NCI-H774 (cell line): ENCODE results near the gene INTS7.
A peak's percentile ranks its signal among the peaks of the same experiment; 100 is the strongest.

Experiments
- DNase-seq: peaks from one replicate; lab custom pipeline; 2025; lab: John Stamatoyannopoulos, UW

Gene INTS7, protein sequence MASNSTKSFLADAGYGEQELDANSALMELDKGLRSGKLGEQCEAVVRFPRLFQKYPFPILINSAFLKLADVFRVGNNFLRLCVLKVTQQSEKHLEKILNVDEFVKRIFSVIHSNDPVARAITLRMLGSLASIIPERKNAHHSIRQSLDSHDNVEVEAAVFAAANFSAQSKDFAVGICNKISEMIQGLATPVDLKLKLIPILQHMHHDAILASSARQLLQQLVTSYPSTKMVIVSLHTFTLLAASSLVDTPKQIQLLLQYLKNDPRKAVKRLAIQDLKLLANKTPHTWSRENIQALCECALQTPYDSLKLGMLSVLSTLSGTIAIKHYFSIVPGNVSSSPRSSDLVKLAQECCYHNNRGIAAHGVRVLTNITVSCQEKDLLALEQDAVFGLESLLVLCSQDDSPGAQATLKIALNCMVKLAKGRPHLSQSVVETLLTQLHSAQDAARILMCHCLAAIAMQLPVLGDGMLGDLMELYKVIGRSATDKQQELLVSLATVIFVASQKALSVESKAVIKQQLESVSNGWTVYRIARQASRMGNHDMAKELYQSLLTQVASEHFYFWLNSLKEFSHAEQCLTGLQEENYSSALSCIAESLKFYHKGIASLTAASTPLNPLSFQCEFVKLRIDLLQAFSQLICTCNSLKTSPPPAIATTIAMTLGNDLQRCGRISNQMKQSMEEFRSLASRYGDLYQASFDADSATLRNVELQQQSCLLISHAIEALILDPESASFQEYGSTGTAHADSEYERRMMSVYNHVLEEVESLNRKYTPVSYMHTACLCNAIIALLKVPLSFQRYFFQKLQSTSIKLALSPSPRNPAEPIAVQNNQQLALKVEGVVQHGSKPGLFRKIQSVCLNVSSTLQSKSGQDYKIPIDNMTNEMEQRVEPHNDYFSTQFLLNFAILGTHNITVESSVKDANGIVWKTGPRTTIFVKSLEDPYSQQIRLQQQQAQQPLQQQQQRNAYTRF

DNA sequence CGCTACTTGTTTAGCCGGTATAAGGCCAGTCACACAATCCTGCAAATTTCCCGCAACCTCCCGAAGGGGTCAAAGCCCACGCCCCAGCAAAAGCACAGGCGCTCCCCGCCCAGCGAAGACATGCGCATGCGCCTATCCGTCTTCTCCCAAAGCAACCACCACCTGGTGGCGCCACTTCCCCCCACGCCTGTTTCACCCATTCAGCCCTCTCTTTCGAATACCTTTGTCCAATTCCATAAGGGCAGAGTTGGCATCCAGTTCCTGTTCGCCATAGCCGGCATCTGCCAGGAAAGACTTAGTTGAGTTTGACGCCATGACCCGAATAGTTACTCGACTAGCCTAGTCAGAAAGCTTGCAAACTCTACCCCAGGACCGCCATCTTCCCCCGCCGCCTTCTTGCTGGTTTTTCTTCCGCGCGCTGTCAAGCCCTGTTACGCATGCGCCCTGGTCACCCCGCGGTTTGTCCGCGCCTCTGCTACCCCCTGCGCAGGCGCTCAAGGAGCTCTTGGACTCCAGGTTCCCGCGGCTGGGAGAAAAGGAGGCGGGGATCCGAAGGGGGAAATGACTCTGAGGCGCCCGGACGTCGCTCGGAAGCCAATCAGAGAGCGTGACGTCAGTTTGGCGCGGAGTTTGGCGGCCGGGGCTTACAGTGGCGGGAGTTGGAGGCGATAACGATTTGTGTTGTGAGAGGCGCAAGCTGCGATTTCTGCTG is at the start of gene INTS7, which contains the start of gene DTL:
INTS7 (minus strand) TSS at position 435 of the 712 bp plus-strand sequence; CDS start at position 315, 120 bp downstream.
DTL (plus strand) TSS at position 626 of the 712 bp plus-strand sequence. CDS start 143 bp downstream, outside the sequence.
- DNase-seq, result peak; percentile 100

DNA sequence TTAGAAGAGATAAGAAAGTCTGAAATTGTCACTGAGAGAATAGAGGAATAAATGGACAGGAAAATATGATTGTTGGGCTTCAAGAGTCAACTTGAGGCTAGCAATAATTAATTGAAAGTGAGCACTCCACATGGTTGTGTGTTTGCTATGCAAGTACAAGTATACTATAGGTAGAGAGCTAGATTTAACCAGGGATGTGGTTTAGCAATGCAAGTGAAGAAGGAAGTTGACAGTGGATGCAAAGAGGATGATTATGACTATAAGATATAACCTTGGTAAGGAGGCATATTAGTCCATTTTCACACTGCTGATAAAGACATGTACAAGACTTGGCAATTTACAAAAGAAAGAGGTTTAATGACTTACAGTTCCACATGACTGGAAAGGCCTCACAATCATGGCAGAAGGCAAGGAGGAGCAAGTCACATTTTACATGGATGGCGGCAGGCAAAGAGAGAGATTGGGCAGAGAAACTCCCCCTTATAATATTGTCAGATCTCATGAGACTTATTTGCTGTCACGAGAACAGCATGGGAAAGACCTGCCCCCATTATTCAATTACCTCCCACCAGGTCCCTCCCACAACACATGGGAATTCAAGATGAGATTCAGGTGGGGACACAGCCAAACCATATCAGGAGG is 47.5 kb upstream of the INTS7 start:
- DNase-seq, result no peak

DNA sequence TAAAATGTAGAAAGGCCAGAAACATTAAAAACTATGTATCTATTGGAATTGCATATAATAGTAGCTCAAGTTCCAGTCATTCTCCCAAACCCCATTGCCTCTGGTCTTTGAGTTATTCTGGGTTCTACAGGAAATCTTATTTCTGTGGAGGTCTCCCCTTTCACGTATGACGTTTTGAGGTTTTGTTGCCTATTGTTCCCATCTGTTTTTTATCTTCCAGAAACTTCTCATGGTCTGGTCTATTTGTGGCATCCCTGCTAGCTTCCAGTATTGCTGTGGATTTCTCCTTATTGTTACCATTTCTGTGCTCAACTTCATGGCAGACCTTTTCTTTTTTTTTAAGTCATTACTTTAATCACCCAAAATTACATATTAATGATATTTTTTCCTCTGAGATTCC is 43.5 kb upstream of the INTS7 start:
- DNase-seq, result no peak

- DNase-seq, result no peak
Measured at GRCh38 chr1:212077028-212077427, 41.7 kb upstream of the INTS7 start.

DNA sequence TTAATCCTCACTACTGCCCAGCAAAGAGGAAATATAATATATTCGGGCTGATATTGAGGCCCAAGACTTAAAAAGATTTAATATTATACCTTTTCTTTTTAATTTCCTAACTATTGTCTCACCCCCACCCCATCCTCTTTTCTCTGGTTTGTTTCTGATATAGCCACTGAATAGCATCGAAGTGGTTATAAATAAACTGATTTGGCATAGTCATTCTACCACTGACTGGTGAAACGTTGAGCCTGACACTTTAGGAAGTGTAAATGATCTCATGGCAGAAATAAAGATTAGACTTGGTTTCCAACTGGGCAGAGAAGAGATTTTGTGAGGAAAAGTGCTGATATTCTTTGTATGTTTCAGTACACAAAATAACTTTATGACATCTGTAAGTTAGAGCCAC is 39.5 kb upstream of the INTS7 start:
- no peak for DNase-seq

GRCh38 chr1:212074313-212074712 is 39.0 kb upstream of the INTS7 start:
- DNase-seq, result no peak

DNA sequence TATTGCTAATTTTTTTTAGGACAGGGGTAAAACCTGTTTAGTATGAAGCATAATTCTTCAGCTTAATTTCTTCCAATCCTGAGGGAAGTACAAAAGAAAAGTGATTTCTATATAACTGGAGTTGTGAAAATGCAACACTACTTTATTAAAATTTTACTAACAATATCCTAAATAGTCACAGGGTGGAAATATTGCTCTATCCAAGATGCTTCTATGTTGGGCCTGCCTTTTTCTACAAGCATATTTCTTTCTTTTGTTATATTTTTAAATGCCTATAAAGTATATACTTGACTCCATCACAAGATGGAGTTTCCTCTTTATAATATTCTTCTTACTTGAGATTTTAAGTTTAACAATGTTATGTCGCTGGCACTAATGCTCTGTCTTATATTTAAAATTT is 38.1 kb upstream of the INTS7 start:
- DNase-seq, result no peak

DNA sequence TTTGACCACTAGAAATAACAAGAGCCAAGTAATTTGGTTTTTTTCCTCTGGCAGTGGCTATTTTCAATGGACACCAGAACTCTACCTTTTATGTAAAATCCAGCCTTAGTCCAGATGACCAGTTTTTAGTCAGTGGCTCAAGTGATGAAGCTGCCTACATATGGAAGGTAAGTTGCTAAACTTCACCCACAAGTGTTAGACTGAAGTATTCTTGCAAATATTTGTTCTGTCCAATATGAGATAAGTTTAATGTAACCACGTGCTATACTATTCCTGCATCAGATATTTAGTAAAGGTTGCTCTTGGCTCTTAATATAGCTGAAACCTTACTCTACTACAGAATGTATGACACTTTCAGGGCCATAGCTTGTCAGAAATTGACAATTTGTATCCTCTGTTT is 36.7 kb upstream of the INTS7 start:
- DNase-seq, result no peak

DNA sequence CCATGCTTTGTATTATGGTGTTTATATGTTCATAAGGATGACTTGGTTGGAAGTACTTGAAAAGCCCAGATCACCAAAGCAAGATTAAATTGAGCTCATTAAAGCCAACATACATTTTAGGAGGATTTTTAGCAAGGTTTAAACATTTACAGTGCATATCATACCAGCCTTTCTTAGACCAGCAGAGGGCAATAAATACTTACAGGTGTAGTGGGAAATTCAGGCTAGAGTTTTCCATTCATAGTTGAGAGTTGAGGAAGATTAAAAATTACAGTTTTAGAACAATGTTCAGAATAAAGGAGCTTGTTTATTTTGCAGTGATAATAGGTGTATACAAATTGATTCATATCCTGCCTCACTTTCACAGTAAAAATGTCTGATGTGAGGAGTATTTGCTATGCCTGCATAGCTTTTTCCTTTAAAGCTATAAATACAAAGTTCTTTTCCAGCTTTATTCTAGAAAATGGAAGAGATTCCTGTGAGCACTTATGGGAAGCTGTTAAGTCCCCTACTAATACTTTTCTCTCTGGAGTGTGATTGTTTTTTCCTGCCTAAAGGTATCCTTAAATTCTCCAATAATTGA is 35.5 kb upstream of the INTS7 start:
- DNase-seq, result peak; percentile 20

GRCh38 chr1:212067787-212068186 is 32.4 kb upstream of the INTS7 start:
- no peak for DNase-seq

DNA sequence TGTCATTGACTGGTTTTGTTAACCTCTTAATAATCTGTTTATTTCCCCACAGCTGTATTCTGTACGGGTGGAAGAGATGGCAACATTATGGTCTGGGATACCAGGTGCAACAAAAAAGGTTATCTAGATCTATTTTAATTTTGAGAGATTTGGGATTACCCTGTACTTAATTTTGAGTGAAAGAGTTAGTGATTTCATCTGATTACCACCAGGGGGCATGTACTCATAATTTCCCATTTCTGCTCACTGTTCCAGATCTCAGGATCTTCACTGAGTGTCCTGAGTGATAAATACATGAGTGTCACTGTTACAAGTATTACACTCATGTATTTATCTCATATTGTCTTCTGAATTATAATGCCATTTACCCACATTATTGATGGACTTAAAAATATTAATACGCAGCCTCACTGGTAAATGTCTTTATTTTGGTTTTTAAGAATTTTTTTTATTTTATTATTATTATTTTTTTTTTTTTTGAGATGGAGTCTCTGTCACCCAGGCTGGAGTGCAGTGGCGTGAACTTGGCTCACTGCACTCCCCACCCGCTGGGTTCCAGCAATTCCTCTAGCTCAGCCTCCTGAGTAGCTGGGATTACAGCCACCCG is 27.6 kb upstream of the INTS7 start:
- DNase-seq, result peak; percentile 9

DNA sequence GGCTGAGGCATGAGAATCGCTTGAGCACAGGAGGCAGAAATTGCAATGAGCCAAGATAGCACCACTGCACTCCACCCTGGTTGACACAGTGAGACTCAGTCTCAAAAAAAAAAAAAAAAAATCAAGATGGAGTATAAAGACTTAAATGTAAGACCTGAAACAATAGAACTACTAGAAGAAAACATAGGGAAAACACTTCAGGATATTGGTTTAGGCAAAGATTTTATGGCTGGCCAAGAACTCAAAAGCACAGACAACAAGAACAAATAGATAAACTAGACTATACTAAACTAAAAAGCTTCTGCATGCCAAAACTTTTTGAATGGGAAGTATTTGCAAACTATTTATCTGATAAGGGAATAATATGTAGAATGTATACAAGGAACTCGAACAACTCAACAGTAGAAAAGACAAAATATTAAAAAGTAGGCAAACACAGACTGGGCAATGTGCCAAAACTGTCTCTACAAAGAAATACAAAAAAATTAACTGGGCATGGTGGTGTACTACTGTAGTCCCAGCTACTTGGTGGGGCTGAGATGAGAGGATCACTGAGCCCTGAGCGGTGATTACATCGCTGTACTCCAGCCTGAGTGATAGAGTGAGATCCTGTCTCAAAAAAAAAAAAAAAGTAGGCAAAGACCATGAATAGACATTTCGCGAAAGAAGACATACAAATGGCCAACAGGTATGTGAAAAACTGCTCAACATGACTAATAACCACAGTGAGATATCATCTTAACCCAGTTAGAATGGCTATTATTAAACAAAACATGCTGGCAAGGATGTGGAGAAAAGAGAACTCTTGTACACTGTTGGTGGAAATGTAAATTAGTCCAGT is 25.5 kb upstream of the INTS7 start:
- no peak for DNase-seq

- no peak for DNase-seq
Measured at GRCh38 chr1:212055333-212055732, 20.0 kb upstream of the INTS7 start.

DNA sequence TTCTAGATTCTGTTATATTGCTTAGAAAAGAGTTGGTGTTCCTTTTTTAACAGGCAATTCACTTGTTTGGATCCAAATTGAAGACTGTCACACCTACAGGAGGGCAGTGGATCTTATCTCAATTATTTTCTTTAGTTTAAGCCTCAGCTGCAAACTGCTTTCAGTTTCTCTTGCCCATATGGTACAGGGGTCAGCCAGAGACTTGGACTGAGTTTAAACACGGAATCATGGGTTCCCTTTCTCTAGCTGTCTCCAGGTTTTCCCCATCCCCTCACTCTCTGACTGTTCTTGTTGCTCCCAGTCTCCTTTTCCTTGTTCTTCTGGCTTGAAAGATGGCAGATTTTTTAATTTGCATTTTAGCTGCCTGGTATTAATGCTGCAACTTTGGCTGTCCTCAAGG is 18.6 kb upstream of the INTS7 start:
- DNase-seq, result no peak

DNA sequence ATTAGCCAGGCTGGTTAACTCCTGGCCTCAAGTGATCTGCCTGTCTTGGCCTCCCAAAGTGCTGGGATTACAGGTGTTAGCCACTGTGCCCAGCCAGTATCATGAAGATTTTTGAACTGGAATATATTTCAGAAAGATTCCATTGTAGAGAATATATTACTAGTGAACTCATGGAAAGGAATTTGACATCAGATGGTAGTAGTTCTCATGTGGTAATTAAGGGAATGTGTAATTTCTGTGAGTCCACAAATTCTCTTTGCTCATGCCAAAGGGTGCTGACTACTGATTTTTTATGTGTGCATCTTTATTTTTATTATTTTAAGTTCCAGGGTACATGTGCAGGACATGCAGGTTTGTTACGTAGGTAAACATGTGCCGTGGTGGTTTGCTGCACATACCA is 10.6 kb upstream of the INTS7 start:
- DNase-seq, result no peak

- no peak for DNase-seq
Measured at GRCh38 chr1:212044851-212045250, 9.5 kb upstream of the INTS7 start.

- no peak for DNase-seq
Measured at GRCh38 chr1:212042436-212042835, 7.1 kb upstream of the INTS7 start.

DNA sequence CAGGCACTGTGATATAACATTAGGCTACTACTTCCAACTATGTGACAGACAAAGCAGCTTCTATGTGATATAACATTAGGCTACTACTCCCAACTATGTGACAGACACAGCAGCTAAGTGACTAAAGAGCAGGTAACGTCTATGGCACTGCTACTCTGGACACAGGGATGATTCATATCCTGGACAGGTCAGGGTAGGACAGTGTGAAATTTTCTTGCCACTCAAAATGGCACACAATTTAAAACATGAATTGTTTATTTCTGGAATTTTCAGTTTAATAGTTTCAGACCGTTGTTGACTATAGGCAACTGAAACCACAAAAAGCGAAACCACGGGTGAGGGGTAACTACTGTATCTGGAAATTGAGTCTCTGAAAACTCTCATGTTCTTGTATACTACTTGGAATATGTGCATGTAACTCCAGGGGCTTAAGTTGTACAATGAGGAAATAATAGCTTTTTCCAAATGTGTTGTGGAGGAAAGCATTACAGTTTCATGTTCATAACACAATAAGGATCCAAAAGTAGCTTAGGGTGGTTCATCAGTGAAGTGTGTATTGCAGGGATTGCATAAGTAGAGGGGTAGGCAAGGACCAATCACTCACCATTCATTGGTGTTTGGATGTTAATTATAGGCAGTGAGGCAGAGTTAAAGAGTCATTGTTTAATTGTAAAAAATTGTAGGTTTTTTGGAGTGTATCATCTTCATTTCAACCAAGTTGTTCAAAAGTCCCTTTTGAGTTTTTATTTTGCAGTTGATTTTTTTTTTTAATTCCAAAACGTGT is 5.5 kb upstream of the INTS7 start:
- no peak for DNase-seq

DNA sequence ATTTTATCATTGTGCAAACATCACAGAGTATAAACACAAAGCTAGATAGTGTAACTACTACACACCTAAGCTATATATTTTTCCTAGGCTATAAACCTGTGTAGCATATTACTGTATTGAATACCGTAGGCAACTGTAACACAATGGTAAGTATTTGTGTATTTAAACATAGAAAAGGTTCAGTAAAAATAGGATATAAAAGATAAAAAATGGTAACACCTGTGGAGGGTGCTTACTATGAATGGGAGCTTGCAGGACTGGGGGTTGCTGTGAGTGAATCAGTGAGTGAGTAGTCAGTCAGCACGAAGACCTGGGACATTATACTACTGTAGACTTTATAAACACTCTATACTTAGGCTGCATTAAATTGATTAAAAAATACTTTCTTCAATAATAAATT is 4.3 kb upstream of the INTS7 start:
- no peak for DNase-seq
